Sigmoid colon (tissue), 7 donors: ENCODE data around the gene ZNF831. TPM values are rescaled to one million over a fixed set of nuclear protein-coding genes. Genes with fewer than 3 reads are reported as not detected.

Experiments used
- DNase-seq: peaks from one replicate; pipeline ENCODE4 v3.0.0-alpha.2; 2019
- H3K27ac ChIP-seq, 4 donors: fragments of 200-600 bp; sonication (generic); one replicate each; pipeline ENCODE4 v1.5.1; 2016 to 2019; ENCODE audit warnings: mild to moderate bottlenecking in 1 of 4
- H3K27me3 ChIP-seq, 3 donors: fragments of 200-600 bp; sonication (generic); one replicate each; pipeline ENCODE4 v1.5.1; 2019; ENCODE audit warnings: mild to moderate bottlenecking in 1 of 3
- H3K36me3 ChIP-seq, 4 donors: fragments of 200-600 bp; sonication (generic); one replicate each; pipeline ENCODE4 v1.5.1; 2016 to 2019
- H3K4me1 ChIP-seq, 4 donors: fragments of 200-600 bp; sonication (generic); one replicate each; pipeline ENCODE4 v1.5.1; 2017 to 2019
- H3K4me3 ChIP-seq, 4 donors: fragments of 200-600 bp; sonication (generic); one replicate each; pipeline ENCODE4 v1.5.1; 2017 to 2019; ENCODE audit warnings: mild to moderate bottlenecking in 2 of 4, moderate library complexity in 1 of 4
- H3K9me3 ChIP-seq, 4 donors: fragments of 200-600 bp in 3 of 4; sonication (generic) in 3 of 4; one replicate each; pipeline versions ENCODE4 v1.5.1 to v1.6.1; 2013 to 2019
- EP300 ChIP-seq, 4 donors: sonication (generic); formaldehyde crosslinking; IDR thresholded peaks; one replicate each; pipeline ENCODE4 v1.6.1; 2017; ENCODE audit warnings: antibody characterized with exemption in 4 of 4
- POLR2A ChIP-seq, 2 donors: fragments of 450-650 bp; IDR thresholded peaks; one replicate each; pipeline ENCODE4 v1.6.1; 2016; ENCODE audit warnings: antibody characterized with exemption in 2 of 2, mild to moderate bottlenecking in 2 of 2, moderate library complexity in 2 of 2
- POLR2AphosphoS5 ChIP-seq, 4 donors: sonication (generic); formaldehyde crosslinking; IDR thresholded peaks; one replicate each; pipeline ENCODE4 v1.6.1; 2017; ENCODE audit warnings: antibody characterized with exemption in 4 of 4
- WGBS, 2 donors: extraction: QIAGEN DNeasy Blood & Tissue Kit; methylation state at CpG; one replicate each; pipeline ENCODE4 v1.1.7; 2013; 5-methylcytosine and 5-hydroxymethylcytosine counted together
- intact Hi-C: fragments of 100-400 bp; cut with DNase I; formaldehyde crosslinking; loops from one replicate; pipeline ENCODE4 v1.15.1; 2023
- polyA plus RNA-seq, 3 donors: library from polyadenylated mRNA; stranded (reverse); fragments of 200-250 nt; gene quantifications; one replicate each; pipeline ENCODE4 v1.2.3, GENCODE V29; 2013
- total RNA-seq, 4 donors: library from RNA; depleted of rRNA; stranded (reverse); fragments of >200 nt; gene quantifications; one replicate each; pipeline ENCODE4 v1.1.0, GENCODE V29; 2016
- TF ChIP-seq, protein P1 (sequence below), 4 experiments: fragments of 450-650 bp in 3 of 4; fragments of 200-600 bp in 1 of 4; IDR thresholded peaks; one replicate each; pipeline ENCODE4 v1.5.1; 2016 to 2019; ENCODE audit warnings: antibody characterized with exemption in 4 of 4, mild to moderate bottlenecking in 3 of 4, moderate library complexity in 2 of 4
- donor health status: healthy with polysubstance abuse.
- donor health status: Bipolar disorder and iron deficiency.
- donor health status: healthy.

The ZNF831 gene
- total and polyA plus RNA-seq, 7 donors: under 0.01 to 4.4 (median 0.50) TPM; not detected in 1

- no peak for TF ChIP-seq POLR2A (IDR thresholded peaks at IDR 0.05)
- no peak for TF ChIP-seq POLR2AphosphoS5 (IDR thresholded peaks at IDR 0.05)
- TF ChIP-seq EP300 (IDR thresholded peaks at IDR 0.05): no peak
- TF ChIP-seq, protein P1, sequence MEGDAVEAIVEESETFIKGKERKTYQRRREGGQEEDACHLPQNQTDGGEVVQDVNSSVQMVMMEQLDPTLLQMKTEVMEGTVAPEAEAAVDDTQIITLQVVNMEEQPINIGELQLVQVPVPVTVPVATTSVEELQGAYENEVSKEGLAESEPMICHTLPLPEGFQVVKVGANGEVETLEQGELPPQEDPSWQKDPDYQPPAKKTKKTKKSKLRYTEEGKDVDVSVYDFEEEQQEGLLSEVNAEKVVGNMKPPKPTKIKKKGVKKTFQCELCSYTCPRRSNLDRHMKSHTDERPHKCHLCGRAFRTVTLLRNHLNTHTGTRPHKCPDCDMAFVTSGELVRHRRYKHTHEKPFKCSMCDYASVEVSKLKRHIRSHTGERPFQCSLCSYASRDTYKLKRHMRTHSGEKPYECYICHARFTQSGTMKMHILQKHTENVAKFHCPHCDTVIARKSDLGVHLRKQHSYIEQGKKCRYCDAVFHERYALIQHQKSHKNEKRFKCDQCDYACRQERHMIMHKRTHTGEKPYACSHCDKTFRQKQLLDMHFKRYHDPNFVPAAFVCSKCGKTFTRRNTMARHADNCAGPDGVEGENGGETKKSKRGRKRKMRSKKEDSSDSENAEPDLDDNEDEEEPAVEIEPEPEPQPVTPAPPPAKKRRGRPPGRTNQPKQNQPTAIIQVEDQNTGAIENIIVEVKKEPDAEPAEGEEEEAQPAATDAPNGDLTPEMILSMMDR (IDR thresholded peaks at IDR 0.05): no peak
- intact Hi-C loops: loop anchor here (10.0 kb wide), 1 partner anchor 986 kb away; no protein-coding TSS in a partner anchor
- Histone ChIP-seq H3K27me3 (peaks cover 0 to 22% (median 4%) of the 10 kb centered on the region in 3 donors), H3K9me3 (no peaks in the 10 kb centered on the region), H3K4me1 (peaks cover 0 to 24% (median 9%) of the 10 kb centered on the region in 4 donors), H3K27ac (peak overlapping the region in 1 of 4 donors; percentile 65), H3K4me3 (peak overlapping the region in 1 of 4 donors; percentile 66), H3K36me3 (no peaks in the 10 kb centered on the region)
- DNase-seq: no peak
- 77 to 82% methylated on average over 9 of the region's 9 CpGs for WGBS, 2 donors
Observed at GRCh38 chr20:59221049-59221706, 57.6 kb downstream of the ZNF831 start.

GRCh38 chr20:59221707-59222252 is 58.2 kb downstream of the ZNF831 start:
- Histone ChIP-seq H3K36me3 (no peaks in the 10 kb centered on the region), H3K27me3 (peaks cover 0 to 25% (median 4%) of the 10 kb centered on the region in 3 donors), H3K27ac (peak overlapping the region; percentile 38 to 65 (median 48)), H3K4me1 (peaks cover 0 to 24% (median 9%) of the 10 kb centered on the region in 4 donors), H3K9me3 (no peaks in the 10 kb centered on the region), H3K4me3 (peak overlapping the region; percentile 45 to 69 (median 58))
- intact Hi-C loops: loop anchor here (1.0 to 10.0 kb wide), 3 partner anchors 133 to 987 kb away; no protein-coding TSS in a partner anchor
- WGBS, 2 donors: 33% methylated on average over 18 of the region's 18 CpGs
- no peak for TF ChIP-seq POLR2A (IDR thresholded peaks at IDR 0.05)
- no peak for TF ChIP-seq POLR2AphosphoS5 (IDR thresholded peaks at IDR 0.05)
- TF ChIP-seq, protein P1 (IDR thresholded peaks at IDR 0.05): no peak
- TF ChIP-seq EP300 (IDR thresholded peaks at IDR 0.05): no peak
- DNase-seq: no peak

DNA sequence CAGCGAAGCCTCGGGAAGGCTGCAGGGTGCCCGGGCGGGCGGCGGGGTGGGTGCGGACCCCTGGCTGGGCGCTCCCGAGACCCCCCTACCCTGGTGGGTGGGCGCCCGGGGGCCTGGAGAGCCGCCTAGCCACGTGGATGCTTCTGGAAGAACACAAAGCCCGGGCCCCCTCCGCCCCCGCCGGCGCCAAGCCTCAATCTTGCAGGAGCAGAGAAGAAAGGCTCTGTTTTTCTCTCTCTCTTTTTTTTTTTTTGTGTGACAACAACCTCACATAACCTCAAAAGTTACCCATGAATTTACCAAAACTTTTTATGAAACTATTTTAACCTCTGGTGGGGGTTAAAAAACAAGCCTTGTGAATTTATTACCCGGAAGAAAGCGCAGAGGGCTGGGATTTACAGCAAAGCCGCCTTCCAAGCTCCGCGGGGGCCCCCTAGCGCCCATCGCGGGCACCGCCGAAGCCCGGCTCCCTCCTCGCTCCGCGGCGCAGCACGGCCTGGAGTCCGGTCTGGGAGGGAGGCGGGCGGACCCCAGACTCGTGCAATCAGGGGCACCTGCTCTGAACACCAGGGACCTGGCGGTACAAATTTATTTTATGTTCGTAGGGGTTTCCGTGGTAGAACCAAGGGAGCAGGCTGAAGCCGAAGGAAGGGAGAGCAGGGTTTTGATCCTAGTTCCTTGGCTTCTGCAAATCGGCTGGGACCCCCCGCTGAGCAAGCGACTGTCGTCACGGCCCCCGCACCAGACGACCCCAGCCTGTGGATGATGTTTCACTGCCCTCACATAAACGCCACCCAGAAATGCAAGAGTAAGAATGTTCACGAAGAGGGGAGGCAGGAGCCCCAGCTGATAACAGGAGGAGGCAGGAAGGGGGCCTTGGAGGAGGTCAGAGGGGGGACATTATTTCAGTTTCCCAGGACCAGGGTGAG is 58.9 kb downstream of the ZNF831 start:
- DNase-seq: peak; percentile 86
- 2% methylated on average over 51 of the region's 51 CpGs for WGBS, 2 donors

GRCh38 chr20:59223182-59223601 is 59.6 kb downstream of the ZNF831 start:
- TF ChIP-seq, protein P1 (IDR thresholded peaks at IDR 0.05): no peak
- TF ChIP-seq POLR2A (IDR thresholded peaks at IDR 0.05) (no peak), EP300 (IDR thresholded peaks at IDR 0.05) (no peak), POLR2AphosphoS5 (IDR thresholded peaks at IDR 0.05) (no peak)
- no peak for DNase-seq
- no peak overlapping the region for H3K27ac ChIP-seq
- H3K4me1 ChIP-seq: peaks cover 0 to 24% (median 9%) of the 10 kb centered on the region in 4 donors
- WGBS, 2 donors: 10 to 22% methylated on average over 21 of the region's 21 CpGs
- intact Hi-C loops: loop anchor here (10.0 kb wide), 1 partner anchor 988 kb away; no protein-coding TSS in a partner anchor
- H3K4me3 ChIP-seq: peak overlapping the region in 3 of 4 donors; percentile 51 to 69 (median 66)
- no peaks in the 10 kb centered on the region for H3K9me3 ChIP-seq
- H3K36me3 ChIP-seq: no peaks in the 10 kb centered on the region
- peaks cover 0 to 28% (median 4%) of the 10 kb centered on the region in 3 donors for H3K27me3 ChIP-seq

More for the DNA sequence above, 58.9 kb downstream of the ZNF831 start:
- Histone ChIP-seq H3K4me1 (peaks cover 0 to 24% (median 9%) of the 10 kb centered on the region in 4 donors), H3K4me3 (peak overlapping the region; percentile 45 to 69 (median 58)), H3K9me3 (no peaks in the 10 kb centered on the region), H3K27me3 (peaks cover 0 to 28% (median 4%) of the 10 kb centered on the region in 3 donors), H3K27ac (peak overlapping the region; percentile 38 to 65 (median 48)), H3K36me3 (no peaks in the 10 kb centered on the region)
- TF ChIP-seq EP300 (IDR thresholded peaks at IDR 0.05) (no peak), POLR2AphosphoS5 (IDR thresholded peaks at IDR 0.05) (no peak), POLR2A (IDR thresholded peaks at IDR 0.05) (no peak)
- TF ChIP-seq, protein P1 (IDR thresholded peaks at IDR 0.05): peak; percentile 55 to 93 (median 77)
- intact Hi-C loops: loop anchor here (1.0 to 10.0 kb wide), 3 partner anchors 134 to 988 kb away; no protein-coding TSS in a partner anchor
